ENCODE measurements around the gene TRIP13. TPM values are rescaled to one million over a fixed set of nuclear protein-coding genes. Genes with fewer than 3 reads are reported as not detected.

The TRIP13 gene
- total and polyA plus RNA-seq, 2 experiments from 2014 or later = 42.5 to 44.8 TPM

DNA sequence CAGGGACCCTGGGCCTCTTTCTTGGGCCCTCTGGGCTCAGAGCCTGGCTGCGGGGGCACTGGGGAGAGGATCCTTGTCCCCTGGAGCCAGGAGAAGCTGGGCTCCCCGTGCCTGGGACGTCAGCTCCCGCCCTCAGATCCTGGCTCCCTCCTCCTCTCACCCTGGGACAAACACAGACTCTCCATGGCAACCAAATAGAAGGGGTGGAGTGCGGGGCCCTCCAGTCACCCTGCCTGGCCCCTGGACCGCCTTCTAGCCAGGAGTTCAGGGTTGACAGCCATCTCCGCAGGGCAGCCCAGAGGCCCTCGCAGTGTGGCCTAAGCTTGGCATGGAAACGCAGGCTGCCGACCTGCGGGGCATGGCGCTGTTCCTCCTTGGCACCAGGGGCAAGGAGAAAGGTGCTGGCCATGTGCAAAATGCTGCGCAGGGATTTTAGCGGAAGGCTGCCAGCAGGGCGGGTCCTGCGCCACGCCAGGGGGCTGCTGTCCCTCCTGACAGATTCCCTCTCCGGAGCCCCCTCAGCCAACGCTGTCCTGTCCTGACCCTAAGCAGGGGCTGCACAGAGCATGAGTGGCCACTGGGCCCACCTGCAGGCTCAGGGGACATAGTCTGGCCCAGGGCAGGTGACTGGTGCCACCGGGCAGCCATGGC, 42.9 kb upstream of the TRIP13 start (continued):
- TF ChIP-seq, protein P1, sequence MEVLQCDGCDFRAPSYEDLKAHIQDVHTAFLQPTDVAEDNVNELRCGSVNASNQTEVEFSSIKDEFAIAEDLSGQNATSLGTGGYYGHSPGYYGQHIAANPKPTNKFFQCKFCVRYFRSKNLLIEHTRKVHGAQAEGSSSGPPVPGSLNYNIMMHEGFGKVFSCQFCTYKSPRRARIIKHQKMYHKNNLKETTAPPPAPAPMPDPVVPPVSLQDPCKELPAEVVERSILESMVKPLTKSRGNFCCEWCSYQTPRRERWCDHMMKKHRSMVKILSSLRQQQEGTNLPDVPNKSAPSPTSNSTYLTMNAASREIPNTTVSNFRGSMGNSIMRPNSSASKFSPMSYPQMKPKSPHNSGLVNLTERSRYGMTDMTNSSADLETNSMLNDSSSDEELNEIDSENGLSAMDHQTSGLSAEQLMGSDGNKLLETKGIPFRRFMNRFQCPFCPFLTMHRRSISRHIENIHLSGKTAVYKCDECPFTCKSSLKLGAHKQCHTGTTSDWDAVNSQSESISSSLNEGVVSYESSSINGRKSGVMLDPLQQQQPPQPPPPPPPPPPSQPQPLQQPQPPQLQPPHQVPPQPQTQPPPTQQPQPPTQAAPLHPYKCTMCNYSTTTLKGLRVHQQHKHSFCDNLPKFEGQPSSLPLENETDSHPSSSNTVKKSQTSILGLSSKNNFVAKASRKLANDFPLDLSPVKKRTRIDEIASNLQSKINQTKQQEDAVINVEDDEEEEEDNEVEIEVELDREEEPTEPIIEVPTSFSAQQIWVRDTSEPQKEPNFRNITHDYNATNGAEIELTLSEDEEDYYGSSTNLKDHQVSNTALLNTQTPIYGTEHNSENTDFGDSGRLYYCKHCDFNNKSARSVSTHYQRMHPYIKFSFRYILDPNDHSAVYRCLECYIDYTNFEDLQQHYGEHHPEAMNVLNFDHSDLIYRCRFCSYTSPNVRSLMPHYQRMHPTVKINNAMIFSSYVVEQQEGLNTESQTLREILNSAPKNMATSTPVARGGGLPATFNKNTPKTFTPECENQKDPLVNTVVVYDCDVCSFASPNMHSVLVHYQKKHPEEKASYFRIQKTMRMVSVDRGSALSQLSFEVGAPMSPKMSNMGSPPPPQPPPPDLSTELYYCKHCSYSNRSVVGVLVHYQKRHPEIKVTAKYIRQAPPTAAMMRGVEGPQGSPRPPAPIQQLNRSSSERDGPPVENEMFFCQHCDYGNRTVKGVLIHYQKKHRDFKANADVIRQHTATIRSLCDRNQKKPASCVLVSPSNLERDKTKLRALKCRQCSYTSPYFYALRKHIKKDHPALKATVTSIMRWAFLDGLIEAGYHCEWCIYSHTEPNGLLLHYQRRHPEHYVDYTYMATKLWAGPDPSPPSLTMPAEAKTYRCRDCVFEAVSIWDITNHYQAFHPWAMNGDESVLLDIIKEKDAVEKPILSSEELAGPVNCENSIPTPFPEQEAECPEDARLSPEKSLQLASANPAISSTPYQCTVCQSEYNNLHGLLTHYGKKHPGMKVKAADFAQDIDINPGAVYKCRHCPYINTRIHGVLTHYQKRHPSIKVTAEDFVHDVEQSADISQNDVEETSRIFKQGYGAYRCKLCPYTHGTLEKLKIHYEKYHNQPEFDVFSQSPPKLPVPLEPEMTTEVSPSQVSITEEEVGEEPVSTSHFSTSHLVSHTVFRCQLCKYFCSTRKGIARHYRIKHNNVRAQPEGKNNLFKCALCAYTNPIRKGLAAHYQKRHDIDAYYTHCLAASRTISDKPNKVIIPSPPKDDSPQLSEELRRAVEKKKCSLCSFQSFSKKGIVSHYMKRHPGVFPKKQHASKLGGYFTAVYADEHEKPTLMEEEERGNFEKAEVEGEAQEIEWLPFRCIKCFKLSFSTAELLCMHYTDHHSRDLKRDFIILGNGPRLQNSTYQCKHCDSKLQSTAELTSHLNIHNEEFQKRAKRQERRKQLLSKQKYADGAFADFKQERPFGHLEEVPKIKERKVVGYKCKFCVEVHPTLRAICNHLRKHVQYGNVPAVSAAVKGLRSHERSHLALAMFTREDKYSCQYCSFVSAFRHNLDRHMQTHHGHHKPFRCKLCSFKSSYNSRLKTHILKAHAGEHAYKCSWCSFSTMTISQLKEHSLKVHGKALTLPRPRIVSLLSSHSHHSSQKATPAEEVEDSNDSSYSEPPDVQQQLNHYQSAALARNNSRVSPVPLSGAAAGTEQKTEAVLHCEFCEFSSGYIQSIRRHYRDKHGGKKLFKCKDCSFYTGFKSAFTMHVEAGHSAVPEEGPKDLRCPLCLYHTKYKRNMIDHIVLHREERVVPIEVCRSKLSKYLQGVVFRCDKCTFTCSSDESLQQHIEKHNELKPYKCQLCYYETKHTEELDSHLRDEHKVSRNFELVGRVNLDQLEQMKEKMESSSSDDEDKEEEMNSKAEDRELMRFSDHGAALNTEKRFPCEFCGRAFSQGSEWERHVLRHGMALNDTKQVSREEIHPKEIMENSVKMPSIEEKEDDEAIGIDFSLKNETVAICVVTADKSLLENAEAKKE (CRISPR knock-in tag; IDR thresholded peaks at IDR 0.05) = no peak
- no peak for TF ChIP-seq NANOG (IDR thresholded peaks at IDR 0.05; ENCODE audit: borderline replicate concordance)

DNA sequence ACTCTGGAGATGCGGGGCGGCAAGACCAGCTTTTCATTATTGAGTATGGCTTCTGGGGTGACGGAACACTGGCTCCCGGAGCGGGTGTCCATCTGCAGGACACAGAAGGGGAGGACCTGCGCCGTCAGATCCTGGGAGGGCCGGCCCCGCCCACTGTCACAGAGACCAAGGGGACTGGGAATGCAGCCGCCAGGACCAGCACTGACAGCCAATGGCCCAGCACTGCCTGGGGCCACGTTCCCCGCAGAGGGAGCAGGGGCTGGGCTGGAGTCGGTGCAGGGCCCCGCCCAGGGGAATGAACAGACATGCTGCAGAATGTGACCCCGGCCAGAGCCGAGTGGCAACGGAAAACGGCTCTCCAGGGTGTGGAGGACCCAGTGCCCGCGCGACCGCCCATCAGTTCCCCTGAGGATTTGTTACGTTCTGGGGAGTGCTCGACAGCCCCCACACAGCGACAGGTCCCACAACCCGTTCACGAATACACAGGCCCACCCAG, 42.1 kb upstream of the TRIP13 start, which contains the start of gene ZDHHC11:
ZDHHC11 (minus strand) TSS at position 476 of the 496 bp plus-strand sequence; CDS start at position 92, 384 bp downstream.
- no peak within 1 kb of the TSS for H3K27ac Mint-ChIP-seq
- no peaks in the 10 kb centered on the region; the same call in 2 of the 3 replicates for H3K4me1 Mint-ChIP-seq
- Histone ChIP-seq H3K4me1 (ENCODE audit: insufficient read depth) (no peaks in the 10 kb centered on the region), H3K79me2 (replicated peaks; ENCODE audit: insufficient read depth) (no peaks in the 10 kb centered on the region), H3K9me2 (ENCODE audit: insufficient read depth) (no peaks in the 10 kb centered on the region), H3K27me3 (ENCODE audit: insufficient read depth) (no peaks in the 10 kb centered on the region), H3F3A (replicated peaks; ENCODE audit: low read depth) (no peaks in the 10 kb centered on the region), H3K27ac (ENCODE audit: low read depth) (no peak within 1 kb of the TSS), H2AFZ (no peak within 1 kb of the TSS), H3K4me3 (no peak within 1 kb of the TSS), H3K36me3 (ENCODE audit: insufficient read depth) (no peaks in the 10 kb centered on the region), H4K20me1 (replicated peaks; ENCODE audit: insufficient read depth) (no peaks in the 10 kb centered on the region), H3K4me2 (no peak within 1 kb of the TSS)
- ATAC-seq (peak; percentile 73), DNase-seq (ENCODE audit: low spot score) (peak; percentile 37)
- H3K4me3 Mint-ChIP-seq = no peak within 1 kb of the TSS
- no peaks in the 10 kb centered on the region; the same call in 2 of the 3 replicates for H3K9me3 Mint-ChIP-seq
- H3K27me3 Mint-ChIP-seq (ENCODE audit: insufficient read depth, low read depth, poor library complexity) = peaks cover 7% of the 10 kb centered on the region
- peaks cover 8% of the 10 kb centered on the region; the same call in 1 of the 3 replicates for H3K36me3 Mint-ChIP-seq (ENCODE audit: low read depth)
- TF ChIP-seq EZH2 (IDR thresholded peaks at IDR 0.05; ENCODE audit: low read depth, unreplicated experiment) = no peak
- TF ChIP-seq ZNF331 (CRISPR knock-in tag; IDR thresholded peaks at IDR 0.05; ENCODE audit: low read depth) = no peak
- no peak for TF ChIP-seq JUNB (IDR thresholded peaks at IDR 0.05; ENCODE audit: unreplicated experiment)
- TF ChIP-seq STAT1 (IDR thresholded peaks at IDR 0.05; ENCODE audit: unreplicated experiment) = no peak
- TF ChIP-seq, protein P2, sequence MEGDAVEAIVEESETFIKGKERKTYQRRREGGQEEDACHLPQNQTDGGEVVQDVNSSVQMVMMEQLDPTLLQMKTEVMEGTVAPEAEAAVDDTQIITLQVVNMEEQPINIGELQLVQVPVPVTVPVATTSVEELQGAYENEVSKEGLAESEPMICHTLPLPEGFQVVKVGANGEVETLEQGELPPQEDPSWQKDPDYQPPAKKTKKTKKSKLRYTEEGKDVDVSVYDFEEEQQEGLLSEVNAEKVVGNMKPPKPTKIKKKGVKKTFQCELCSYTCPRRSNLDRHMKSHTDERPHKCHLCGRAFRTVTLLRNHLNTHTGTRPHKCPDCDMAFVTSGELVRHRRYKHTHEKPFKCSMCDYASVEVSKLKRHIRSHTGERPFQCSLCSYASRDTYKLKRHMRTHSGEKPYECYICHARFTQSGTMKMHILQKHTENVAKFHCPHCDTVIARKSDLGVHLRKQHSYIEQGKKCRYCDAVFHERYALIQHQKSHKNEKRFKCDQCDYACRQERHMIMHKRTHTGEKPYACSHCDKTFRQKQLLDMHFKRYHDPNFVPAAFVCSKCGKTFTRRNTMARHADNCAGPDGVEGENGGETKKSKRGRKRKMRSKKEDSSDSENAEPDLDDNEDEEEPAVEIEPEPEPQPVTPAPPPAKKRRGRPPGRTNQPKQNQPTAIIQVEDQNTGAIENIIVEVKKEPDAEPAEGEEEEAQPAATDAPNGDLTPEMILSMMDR (conservative IDR thresholded peaks at IDR 0.05; ENCODE audit: low read depth in 2 of 2) = no peak
- TF ChIP-seq, protein P3, sequence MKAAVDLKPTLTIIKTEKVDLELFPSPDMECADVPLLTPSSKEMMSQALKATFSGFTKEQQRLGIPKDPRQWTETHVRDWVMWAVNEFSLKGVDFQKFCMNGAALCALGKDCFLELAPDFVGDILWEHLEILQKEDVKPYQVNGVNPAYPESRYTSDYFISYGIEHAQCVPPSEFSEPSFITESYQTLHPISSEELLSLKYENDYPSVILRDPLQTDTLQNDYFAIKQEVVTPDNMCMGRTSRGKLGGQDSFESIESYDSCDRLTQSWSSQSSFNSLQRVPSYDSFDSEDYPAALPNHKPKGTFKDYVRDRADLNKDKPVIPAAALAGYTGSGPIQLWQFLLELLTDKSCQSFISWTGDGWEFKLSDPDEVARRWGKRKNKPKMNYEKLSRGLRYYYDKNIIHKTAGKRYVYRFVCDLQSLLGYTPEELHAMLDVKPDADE (IDR thresholded peaks at IDR 0.05) = no peak
- TF ChIP-seq CREB1 (CRISPR knock-in tag; IDR thresholded peaks at IDR 0.05; ENCODE audit: low read depth) = no peak
- no peak for TF ChIP-seq EZH2phosphoT487 (IDR thresholded peaks at IDR 0.05; ENCODE audit: unreplicated experiment)
- no peak for TF ChIP-seq NANOG (IDR thresholded peaks at IDR 0.05; ENCODE audit: borderline replicate concordance)
- TF ChIP-seq ZNF114 (CRISPR knock-in tag; IDR thresholded peaks at IDR 0.05) = no peak
